DOHH2 (cell line): Measurements from ENCODE around the gene ALDH1A1.

Experiments
- H3F3A ChIP-seq: fragments of 200-600 bp; sonication (generic), shearing (Covaris generic); 2 replicates; pipeline ENCODE4 v1.6.0; 2016; ENCODE audit warnings: antibody characterized with exemption, mild to moderate bottlenecking; ENCODE audit not compliant: control insufficient read depth, insufficient read depth
- H3K27ac ChIP-seq: fragments of 200-600 bp; sonication (generic); 2 replicates; pipeline ENCODE4 v1.5.1; 2014; ENCODE audit warnings: low read depth, mild to moderate bottlenecking, low read length, moderate library complexity
- H3K27me3 ChIP-seq: fragments of 200-600 bp; sonication (generic); 2 replicates; pipeline ENCODE4 v1.6.1; 2014; ENCODE audit warnings: mild to moderate bottlenecking, low read length, mixed read lengths; ENCODE audit not compliant: control insufficient read depth
- H3K36me3 ChIP-seq: fragments of 200-600 bp; sonication (generic); 2 replicates; pipeline ENCODE4 v1.6.1; 2014; ENCODE audit warnings: mild to moderate bottlenecking, low read length, moderate library complexity, mixed read lengths; ENCODE audit not compliant: control insufficient read depth
- H3K4me1 ChIP-seq: fragments of 200-600 bp; sonication (generic); 2 replicates; pipeline ENCODE4 v1.6.1; 2014; ENCODE audit warnings: mild to moderate bottlenecking, low read length, mixed read lengths; ENCODE audit not compliant: control insufficient read depth
- H3K4me2 ChIP-seq: fragments of 200-600 bp; sonication (generic); 2 replicates; pipeline ENCODE4 v1.6.0; 2014; ENCODE audit warnings: mild to moderate bottlenecking, low read length, moderate library complexity
- H3K4me3 ChIP-seq: fragments of 200-600 bp; sonication (generic); 2 replicates; pipeline ENCODE4 v1.5.1; 2014; ENCODE audit warnings: mild to moderate bottlenecking, low read length, mixed read lengths
- H3K79me2 ChIP-seq: fragments of 200-600 bp; sonication (generic); 2 replicates; pipeline ENCODE4 v1.6.1; 2014; ENCODE audit warnings: mild to moderate bottlenecking, low read length, mixed read lengths; ENCODE audit not compliant: control insufficient read depth
- H3K9me2 ChIP-seq: fragments of 200-600 bp; sonication (generic); replicated peaks from 2 replicates; pipeline ENCODE4 v1.6.1; 2014; ENCODE audit warnings: mild to moderate bottlenecking, low read length, mixed read lengths; ENCODE audit not compliant: control insufficient read depth
- H3K9me3 ChIP-seq: fragments of 200-600 bp; sonication (generic); 2 replicates; pipeline ENCODE4 v1.6.1; 2014; ENCODE audit warnings: antibody characterized with exemption, low read length, mixed read lengths; ENCODE audit not compliant: control insufficient read depth, insufficient read depth
- H4K20me1 ChIP-seq: fragments of 200-600 bp; sonication (generic); 2 replicates; pipeline ENCODE4 v1.6.0; 2014; ENCODE audit warnings: low read depth, mild to moderate bottlenecking, antibody characterized with exemption, low read length, moderate library complexity; ENCODE audit not compliant: control insufficient read depth, insufficient read depth
- EZH2phosphoT487 ChIP-seq: fragments of 200-600 bp; sonication (generic); IDR thresholded peaks from 2 replicates; pipeline ENCODE4 v1.6.1; 2017; ENCODE audit warnings: borderline replicate concordance, mild to moderate bottlenecking, antibody characterized with exemption, low read length, moderate library complexity, mixed read lengths
- TF ChIP-seq, protein P1 (sequence below): fragments of 200-600 bp; sonication (generic); IDR thresholded peaks from one replicate; pipeline ENCODE4 v1.5.1; 2014; ENCODE audit warnings: antibody characterized with exemption, mild to moderate bottlenecking, low read depth, low read length; ENCODE audit not compliant: poor library complexity, severe bottlenecking

The ALDH1A1 gene

DNA sequence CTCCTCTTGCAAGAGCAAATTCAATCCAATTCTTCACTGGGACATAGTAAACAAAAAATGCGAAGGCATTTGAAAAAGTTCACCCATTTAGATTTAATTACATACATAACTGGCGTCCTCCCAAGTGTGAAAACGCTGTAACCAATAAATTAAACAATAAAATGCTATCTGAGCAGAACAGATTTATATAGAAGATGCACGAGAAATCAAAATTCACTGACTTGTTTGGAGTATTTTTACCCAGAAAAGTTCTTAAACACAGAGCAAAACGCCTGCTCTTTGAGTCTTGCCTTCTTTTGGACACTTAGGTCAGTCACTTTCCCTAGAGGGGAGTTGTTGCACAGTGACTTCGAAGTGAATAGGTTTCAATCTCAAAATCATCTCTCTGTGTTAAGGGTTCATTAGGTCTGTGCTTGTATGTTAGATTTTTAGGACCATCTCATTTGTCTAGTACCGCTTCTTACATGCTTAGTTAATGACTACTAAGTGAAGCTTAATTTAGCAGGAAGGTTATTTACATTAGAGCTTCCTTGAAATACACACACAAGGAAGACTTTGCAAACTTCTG, 1.9 kb downstream of the ALDH1A1 start:
- Histone ChIP-seq H3K79me2 (no peaks in the 10 kb centered on the region), H3K36me3 (no peaks in the 10 kb centered on the region), H4K20me1 (no peaks in the 10 kb centered on the region), H3K4me2 (no peak overlapping the region), H3K27ac (no peak overlapping the region), H3K4me1 (peaks cover 21% of the 10 kb centered on the region), H3F3A (no peaks in the 10 kb centered on the region), H3K27me3 (peaks cover 10% of the 10 kb centered on the region), H3K4me3 (no peak overlapping the region), H3K9me3 (no peaks in the 10 kb centered on the region), H3K9me2 (no peaks in the 10 kb centered on the region)
- TF ChIP-seq, protein P1, sequence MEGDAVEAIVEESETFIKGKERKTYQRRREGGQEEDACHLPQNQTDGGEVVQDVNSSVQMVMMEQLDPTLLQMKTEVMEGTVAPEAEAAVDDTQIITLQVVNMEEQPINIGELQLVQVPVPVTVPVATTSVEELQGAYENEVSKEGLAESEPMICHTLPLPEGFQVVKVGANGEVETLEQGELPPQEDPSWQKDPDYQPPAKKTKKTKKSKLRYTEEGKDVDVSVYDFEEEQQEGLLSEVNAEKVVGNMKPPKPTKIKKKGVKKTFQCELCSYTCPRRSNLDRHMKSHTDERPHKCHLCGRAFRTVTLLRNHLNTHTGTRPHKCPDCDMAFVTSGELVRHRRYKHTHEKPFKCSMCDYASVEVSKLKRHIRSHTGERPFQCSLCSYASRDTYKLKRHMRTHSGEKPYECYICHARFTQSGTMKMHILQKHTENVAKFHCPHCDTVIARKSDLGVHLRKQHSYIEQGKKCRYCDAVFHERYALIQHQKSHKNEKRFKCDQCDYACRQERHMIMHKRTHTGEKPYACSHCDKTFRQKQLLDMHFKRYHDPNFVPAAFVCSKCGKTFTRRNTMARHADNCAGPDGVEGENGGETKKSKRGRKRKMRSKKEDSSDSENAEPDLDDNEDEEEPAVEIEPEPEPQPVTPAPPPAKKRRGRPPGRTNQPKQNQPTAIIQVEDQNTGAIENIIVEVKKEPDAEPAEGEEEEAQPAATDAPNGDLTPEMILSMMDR, result no peak
- no peak for TF ChIP-seq EZH2phosphoT487

DNA sequence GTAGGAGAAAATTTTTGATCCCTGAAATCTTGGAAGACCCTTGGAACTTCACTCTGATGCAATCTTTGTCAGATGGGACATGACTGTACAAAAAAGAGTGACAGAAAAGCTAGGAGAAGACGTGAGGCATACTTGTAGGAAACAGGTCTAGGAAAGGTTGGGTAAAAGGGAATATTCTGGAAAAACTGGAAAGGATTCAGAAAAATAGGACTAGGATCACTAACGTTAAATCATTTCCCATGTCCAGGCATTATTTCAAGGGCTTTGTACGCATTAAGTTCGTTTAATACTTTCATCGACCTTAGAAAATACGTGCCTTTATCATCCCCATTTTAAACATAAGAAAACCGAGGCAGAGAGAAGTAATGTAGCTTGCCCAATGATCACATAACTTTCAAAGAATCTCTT, 2.9 kb downstream of the ALDH1A1 start:
- TF ChIP-seq EZH2phosphoT487, result no peak
- TF ChIP-seq, protein P1, result no peak
- no peaks in the 10 kb centered on the region for H3K9me2 ChIP-seq
- H3K36me3 ChIP-seq, result no peaks in the 10 kb centered on the region
- H3K4me2 ChIP-seq, result no peak overlapping the region
- H3K27me3 ChIP-seq, result peaks cover 10% of the 10 kb centered on the region
- no peak overlapping the region for H3K4me3 ChIP-seq
- H3K4me1 ChIP-seq, result peaks cover 21% of the 10 kb centered on the region
- H3K9me3 ChIP-seq, result no peaks in the 10 kb centered on the region
- H4K20me1 ChIP-seq, result no peaks in the 10 kb centered on the region
- no peaks in the 10 kb centered on the region for H3K79me2 ChIP-seq
- H3F3A ChIP-seq, result no peaks in the 10 kb centered on the region
- no peak overlapping the region for H3K27ac ChIP-seq

DNA sequence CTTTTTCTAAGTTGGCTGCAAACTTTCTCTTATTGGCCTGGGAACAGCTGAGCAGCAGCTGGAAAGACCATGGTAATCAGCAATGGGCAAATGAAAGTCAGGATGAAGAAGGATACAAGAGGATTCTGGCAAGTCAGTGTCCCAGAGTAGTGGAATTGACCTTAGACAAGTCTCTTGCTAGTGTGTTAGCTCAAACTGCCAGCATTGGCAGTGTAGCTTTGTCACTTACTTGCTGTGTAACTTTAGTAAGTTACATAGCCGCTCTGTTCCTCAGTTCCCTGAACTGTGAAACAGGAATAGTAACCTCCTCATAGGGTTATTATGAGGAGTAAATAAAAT, 3.6 kb downstream of the ALDH1A1 start:
- no peaks in the 10 kb centered on the region for H3K9me2 ChIP-seq
- no peaks in the 10 kb centered on the region for H4K20me1 ChIP-seq
- H3K27me3 ChIP-seq, result peaks cover 10% of the 10 kb centered on the region
- H3K4me3 ChIP-seq, result no peak overlapping the region
- H3K4me2 ChIP-seq, result no peak overlapping the region
- H3F3A ChIP-seq, result no peaks in the 10 kb centered on the region
- H3K27ac ChIP-seq, result no peak overlapping the region
- TF ChIP-seq, protein P1, result no peak
- TF ChIP-seq EZH2phosphoT487, result no peak
- H3K36me3 ChIP-seq, result no peaks in the 10 kb centered on the region
- H3K4me1 ChIP-seq, result peaks cover 21% of the 10 kb centered on the region
- no peaks in the 10 kb centered on the region for H3K9me3 ChIP-seq
- H3K79me2 ChIP-seq, result no peaks in the 10 kb centered on the region
